H1 (cell line): ENCODE results near the gene C15orf40.

ENCODE experiments used
- GABPA ChIP-seq: IDR thresholded peaks from 2 replicates; pipeline ENCODE4 v1.6.1; 2011; ENCODE audit warnings: mild to moderate bottlenecking, low read length, moderate library complexity, borderline replicate concordance; ENCODE audit not compliant: insufficient read depth
- GTF2F1 ChIP-seq: IDR thresholded peaks from 2 replicates; pipeline ENCODE4 v1.6.1; 2012; ENCODE audit warnings: low read depth, low read length, improper control_type of control experiment, borderline replicate concordance
- HDAC2 ChIP-seq, 2 experiments: fragments of 300-600 bp in 1 of 2; sonication (generic) in 1 of 2; IDR thresholded peaks; 2 replicates each; pipeline ENCODE4 v1.6.1; 2011 to 2012; ENCODE audit warnings: low read depth in 2 of 2, low read length in 2 of 2, mild to moderate bottlenecking in 2 of 2, moderate library complexity in 2 of 2, borderline replicate concordance in 1 of 2, inconsistent platforms in 1 of 2
- KDM5A ChIP-seq: fragments of 200-600 bp; IDR thresholded peaks from 2 replicates; pipeline ENCODE4 v1.7.1; 2012; ENCODE audit warnings: mild to moderate bottlenecking, low read length, inconsistent platforms, mixed read lengths
- POLR2A ChIP-seq, 2 experiments: IDR thresholded peaks; 1 replicate in 1 of 2; 2 replicates in 1 of 2; pipeline ENCODE4 v1.6.1; 2011; ENCODE audit warnings: low read depth in 2 of 2, low read length in 2 of 2, mild to moderate bottlenecking in 2 of 2; ENCODE audit errors: control extremely low read depth in 1 of 2
- POLR2AphosphoS5 ChIP-seq: IDR thresholded peaks from 2 replicates; pipeline ENCODE4 v1.6.1; 2011; ENCODE audit warnings: low read depth, low read length
- SIN3A ChIP-seq, 2 experiments: IDR thresholded peaks in 1 of 2; conservative IDR thresholded peaks in 1 of 2; 2 replicates each; pipeline ENCODE4 v1.6.1; 2011 to 2012; ENCODE audit warnings: low read length in 2 of 2, improper control_type of control experiment in 1 of 2, low read depth in 1 of 2, mild to moderate bottlenecking in 1 of 2
- SP2 ChIP-seq: IDR thresholded peaks from 2 replicates; pipeline ENCODE4 v1.6.1; 2012; ENCODE audit warnings: mild to moderate bottlenecking, low read length, inconsistent platforms
- SUZ12 ChIP-seq: fragments of 200-600 bp; sonication (generic); IDR thresholded peaks from 2 replicates; pipeline ENCODE4 v1.6.1; 2012; ENCODE audit warnings: mild to moderate bottlenecking, inconsistent platforms, low read length, moderate library complexity, mixed read lengths
- YY1 ChIP-seq: IDR thresholded peaks from 2 replicates; pipeline ENCODE4 v1.6.1; 2011; ENCODE audit warnings: low read depth, mild to moderate bottlenecking, low read length
- ZNF274 ChIP-seq: IDR thresholded peaks from 2 replicates; pipeline ENCODE4 v1.7.0; 2012; ENCODE audit warnings: low read length, borderline replicate concordance; ENCODE audit errors: extremely low read depth
- TF ChIP-seq, protein P1 (sequence below), 3 experiments: IDR thresholded peaks; 1 replicate in 2 of 3; 2 replicates in 1 of 3; pipeline versions ENCODE4 v1.5.1 to v1.6.1; 2011; ENCODE audit warnings: low read length in 3 of 3, mild to moderate bottlenecking in 3 of 3, inconsistent platforms in 2 of 3, low read depth in 1 of 3, moderate library complexity in 1 of 3; ENCODE audit not compliant: insufficient read depth in 1 of 3; ENCODE audit errors: control extremely low read depth in 1 of 3
- TF ChIP-seq, protein P2 (sequence below): IDR thresholded peaks from 2 replicates; pipeline ENCODE4 v1.6.1; 2012; ENCODE audit warnings: inconsistent platforms
- TF ChIP-seq, protein P3 (sequence below): IDR thresholded peaks from 2 replicates; pipeline ENCODE4 v1.6.1; 2011; ENCODE audit warnings: low read depth, mild to moderate bottlenecking, low read length; ENCODE audit not compliant: insufficient read depth

DNA sequence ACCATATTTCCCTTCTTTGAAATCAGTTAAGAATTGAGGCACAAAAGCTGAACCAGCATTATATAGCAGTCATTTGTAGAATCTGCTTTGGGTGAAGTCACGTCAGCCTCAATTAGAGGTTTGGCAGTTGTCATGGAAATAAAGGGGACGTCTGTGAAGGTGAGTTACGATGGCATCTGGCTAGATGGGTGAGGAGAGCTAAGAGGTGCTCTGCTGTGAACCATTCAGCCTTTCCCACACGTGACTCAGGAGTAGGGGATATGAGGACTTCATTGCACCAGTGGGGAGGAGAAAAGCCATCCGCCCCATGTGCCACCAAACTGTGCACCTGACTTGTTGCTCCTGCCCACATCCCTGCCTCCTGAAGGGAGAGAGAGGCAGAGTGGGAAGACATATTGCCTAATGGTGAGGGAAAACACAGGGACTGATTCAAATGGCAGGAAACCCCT, 2.8 kb upstream of the C15orf40 start:
- TF ChIP-seq, protein P1, sequence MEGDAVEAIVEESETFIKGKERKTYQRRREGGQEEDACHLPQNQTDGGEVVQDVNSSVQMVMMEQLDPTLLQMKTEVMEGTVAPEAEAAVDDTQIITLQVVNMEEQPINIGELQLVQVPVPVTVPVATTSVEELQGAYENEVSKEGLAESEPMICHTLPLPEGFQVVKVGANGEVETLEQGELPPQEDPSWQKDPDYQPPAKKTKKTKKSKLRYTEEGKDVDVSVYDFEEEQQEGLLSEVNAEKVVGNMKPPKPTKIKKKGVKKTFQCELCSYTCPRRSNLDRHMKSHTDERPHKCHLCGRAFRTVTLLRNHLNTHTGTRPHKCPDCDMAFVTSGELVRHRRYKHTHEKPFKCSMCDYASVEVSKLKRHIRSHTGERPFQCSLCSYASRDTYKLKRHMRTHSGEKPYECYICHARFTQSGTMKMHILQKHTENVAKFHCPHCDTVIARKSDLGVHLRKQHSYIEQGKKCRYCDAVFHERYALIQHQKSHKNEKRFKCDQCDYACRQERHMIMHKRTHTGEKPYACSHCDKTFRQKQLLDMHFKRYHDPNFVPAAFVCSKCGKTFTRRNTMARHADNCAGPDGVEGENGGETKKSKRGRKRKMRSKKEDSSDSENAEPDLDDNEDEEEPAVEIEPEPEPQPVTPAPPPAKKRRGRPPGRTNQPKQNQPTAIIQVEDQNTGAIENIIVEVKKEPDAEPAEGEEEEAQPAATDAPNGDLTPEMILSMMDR (IDR thresholded peaks at IDR 0.05; ENCODE audit: control extremely low read depth in 1 of 3, insufficient read depth in 1 of 3, low read depth in 1 of 3, low read length in 3 of 3): no peak
- TF ChIP-seq KDM5A: no peak
- TF ChIP-seq POLR2AphosphoS5: no peak
- TF ChIP-seq POLR2A (IDR thresholded peaks at IDR 0.05; ENCODE audit: control extremely low read depth in 1 of 2, low read depth in 2 of 2, low read length in 2 of 2): no peak; a peak in 1 of 3 replicates
- no peak for TF ChIP-seq SUZ12
- TF ChIP-seq, protein P2, sequence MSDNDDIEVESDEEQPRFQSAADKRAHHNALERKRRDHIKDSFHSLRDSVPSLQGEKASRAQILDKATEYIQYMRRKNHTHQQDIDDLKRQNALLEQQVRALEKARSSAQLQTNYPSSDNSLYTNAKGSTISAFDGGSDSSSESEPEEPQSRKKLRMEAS: no peak
- TF ChIP-seq SP2: no peak
- TF ChIP-seq YY1: no peak
- no peak for TF ChIP-seq GABPA
- no peak for TF ChIP-seq GTF2F1
- TF ChIP-seq ZNF274: no peak
- TF ChIP-seq SIN3A (conservative IDR thresholded peaks at IDR 0.05 in 1 of 2, IDR thresholded peaks at IDR 0.05 in 1 of 2; ENCODE audit: low read depth in 1 of 2, low read length in 2 of 2): no peak
- TF ChIP-seq, protein P3, sequence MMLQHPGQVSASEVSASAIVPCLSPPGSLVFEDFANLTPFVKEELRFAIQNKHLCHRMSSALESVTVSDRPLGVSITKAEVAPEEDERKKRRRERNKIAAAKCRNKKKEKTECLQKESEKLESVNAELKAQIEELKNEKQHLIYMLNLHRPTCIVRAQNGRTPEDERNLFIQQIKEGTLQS: no peak
- no peak for TF ChIP-seq HDAC2 (IDR thresholded peaks at IDR 0.05; ENCODE audit: borderline replicate concordance in 1 of 2, low read depth in 2 of 2, low read length in 2 of 2)
